ENCODE measurements around the gene TNFRSF4.

DNA sequence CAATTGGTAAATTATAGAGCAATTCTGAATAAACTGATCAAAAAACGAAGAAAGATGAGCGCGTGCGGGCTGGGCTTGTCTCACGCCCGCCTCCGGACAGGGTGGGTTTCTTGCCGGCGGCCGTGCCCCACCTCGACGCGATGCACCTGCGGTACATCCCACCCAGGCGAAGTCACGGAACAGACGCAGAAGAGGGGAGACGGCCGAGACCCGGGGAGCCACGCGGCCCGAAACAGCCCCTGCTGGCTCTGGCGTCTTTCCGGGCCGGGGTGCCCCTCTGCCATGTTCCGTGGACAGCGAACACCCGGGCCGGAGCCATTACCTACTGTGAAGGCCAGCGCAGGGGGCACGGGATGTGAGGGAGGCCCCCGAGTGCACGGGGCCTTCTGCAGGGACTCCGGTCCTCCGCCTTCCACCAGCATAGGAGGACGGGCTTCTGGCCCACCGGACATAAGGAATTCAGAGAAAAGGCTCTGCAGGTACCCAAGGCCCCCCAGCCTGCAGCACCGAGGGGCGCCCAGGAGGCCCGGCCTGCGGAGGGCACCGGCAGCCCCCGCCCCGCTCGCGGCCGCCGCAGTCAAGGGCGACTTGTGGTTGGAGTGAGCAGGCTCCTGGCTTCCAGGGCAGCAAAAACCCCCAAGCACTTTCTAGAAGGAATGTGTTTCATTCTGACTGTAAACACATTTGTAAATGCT lies 40.2 kb upstream of the TNFRSF4 start:
- TF ChIP-seq, protein P1, sequence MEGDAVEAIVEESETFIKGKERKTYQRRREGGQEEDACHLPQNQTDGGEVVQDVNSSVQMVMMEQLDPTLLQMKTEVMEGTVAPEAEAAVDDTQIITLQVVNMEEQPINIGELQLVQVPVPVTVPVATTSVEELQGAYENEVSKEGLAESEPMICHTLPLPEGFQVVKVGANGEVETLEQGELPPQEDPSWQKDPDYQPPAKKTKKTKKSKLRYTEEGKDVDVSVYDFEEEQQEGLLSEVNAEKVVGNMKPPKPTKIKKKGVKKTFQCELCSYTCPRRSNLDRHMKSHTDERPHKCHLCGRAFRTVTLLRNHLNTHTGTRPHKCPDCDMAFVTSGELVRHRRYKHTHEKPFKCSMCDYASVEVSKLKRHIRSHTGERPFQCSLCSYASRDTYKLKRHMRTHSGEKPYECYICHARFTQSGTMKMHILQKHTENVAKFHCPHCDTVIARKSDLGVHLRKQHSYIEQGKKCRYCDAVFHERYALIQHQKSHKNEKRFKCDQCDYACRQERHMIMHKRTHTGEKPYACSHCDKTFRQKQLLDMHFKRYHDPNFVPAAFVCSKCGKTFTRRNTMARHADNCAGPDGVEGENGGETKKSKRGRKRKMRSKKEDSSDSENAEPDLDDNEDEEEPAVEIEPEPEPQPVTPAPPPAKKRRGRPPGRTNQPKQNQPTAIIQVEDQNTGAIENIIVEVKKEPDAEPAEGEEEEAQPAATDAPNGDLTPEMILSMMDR (IDR thresholded peaks at IDR 0.05) = no peak
- TF ChIP-seq ZFX (IDR thresholded peaks at IDR 0.05; ENCODE audit: borderline replicate concordance) = no peak

Data from 22Rv1 (cell line).